Measurements from ENCODE around the gene PI4KA. TPM values are rescaled to one million over a fixed set of nuclear protein-coding genes. Genes with fewer than 3 reads are reported as not detected.

The PI4KA gene
- total RNA-seq, 4 donors from 2014 or later = 62.1 to 97.2 (median 86.9) TPM

GRCh38 chr22:20659258-20659657, 199.4 kb downstream of the PI4KA start:
- DNase-seq (ENCODE audit: low spot score) (no peak), ATAC-seq (ENCODE audit: low FRiP score) (no peak)
- no peak for TF ChIP-seq CTCF (IDR thresholded peaks at IDR 0.05)

GRCh38 chr22:20658433-20659222, 200.0 kb downstream of the PI4KA start:
- no peak for ATAC-seq (ENCODE audit: low FRiP score)
- DNase-seq (ENCODE audit: low spot score) = no peak
- TF ChIP-seq CTCF (IDR thresholded peaks at IDR 0.05) = no peak

- ATAC-seq (ENCODE audit: low FRiP score) = no peak
- no peak for TF ChIP-seq CTCF (IDR thresholded peaks at IDR 0.05)
- no peak for DNase-seq (ENCODE audit: low spot score)
Observed at GRCh38 chr22:20657963-20658362, 200.6 kb downstream of the PI4KA start.

Other genes starting within 250 kb of the PI4KA start
- under 1 TPM in 2 of 4 donors, not detected in 2; 0.24 to 0.37 TPM for gene SERPIND1, start 84.7 kb downstream of the PI4KA start, total RNA-seq
- gene SNAP29, start 196 bp upstream of the PI4KA start, total RNA-seq = 10 to 100 TPM; 17.2 to 25.1 (median 20.1) TPM
- 10 to 100 TPM; 37.9 to 51.6 (median 45.4) TPM for gene CRKL, start 58.6 kb upstream of the PI4KA start, total RNA-seq
- 1 to 10 TPM; 1.0 to 2.6 (median 2.0) TPM for gene AIFM3, start 108.4 kb upstream of the PI4KA start, total RNA-seq
- 10 to 100 TPM; 45.8 to 66.5 (median 56.9) TPM for gene LZTR1, start 123.5 kb upstream of the PI4KA start, total RNA-seq
- 10 to 100 TPM; 27.4 to 34.2 (median 32.8) TPM for gene THAP7, start 143.3 kb upstream of the PI4KA start, total RNA-seq
- gene P2RX6, start 156.4 kb upstream of the PI4KA start, total RNA-seq = 1 to 10 TPM in 2 of 4 donors, not detected in 2; 1.0 to 1.9 TPM
- gene SLC7A4, start 173.8 kb upstream of the PI4KA start, total RNA-seq = 10 to 100 TPM in 1 of 4 donors, 1 to 10 TPM in 3; 2.2 to 13.0 (median 5.8) TPM
- gene LRRC74B, start 187.1 kb upstream of the PI4KA start, total RNA-seq = not detected

Measured in omental fat pad (tissue), 4 donors.